ENCODE results near the gene GNA15.
"Not testable (repeated sequence)": the region's sequence is repeated elsewhere in the genome, so short reads cannot be mapped to it uniquely, and the experiment has no call there.

The GNA15 gene

DNA sequence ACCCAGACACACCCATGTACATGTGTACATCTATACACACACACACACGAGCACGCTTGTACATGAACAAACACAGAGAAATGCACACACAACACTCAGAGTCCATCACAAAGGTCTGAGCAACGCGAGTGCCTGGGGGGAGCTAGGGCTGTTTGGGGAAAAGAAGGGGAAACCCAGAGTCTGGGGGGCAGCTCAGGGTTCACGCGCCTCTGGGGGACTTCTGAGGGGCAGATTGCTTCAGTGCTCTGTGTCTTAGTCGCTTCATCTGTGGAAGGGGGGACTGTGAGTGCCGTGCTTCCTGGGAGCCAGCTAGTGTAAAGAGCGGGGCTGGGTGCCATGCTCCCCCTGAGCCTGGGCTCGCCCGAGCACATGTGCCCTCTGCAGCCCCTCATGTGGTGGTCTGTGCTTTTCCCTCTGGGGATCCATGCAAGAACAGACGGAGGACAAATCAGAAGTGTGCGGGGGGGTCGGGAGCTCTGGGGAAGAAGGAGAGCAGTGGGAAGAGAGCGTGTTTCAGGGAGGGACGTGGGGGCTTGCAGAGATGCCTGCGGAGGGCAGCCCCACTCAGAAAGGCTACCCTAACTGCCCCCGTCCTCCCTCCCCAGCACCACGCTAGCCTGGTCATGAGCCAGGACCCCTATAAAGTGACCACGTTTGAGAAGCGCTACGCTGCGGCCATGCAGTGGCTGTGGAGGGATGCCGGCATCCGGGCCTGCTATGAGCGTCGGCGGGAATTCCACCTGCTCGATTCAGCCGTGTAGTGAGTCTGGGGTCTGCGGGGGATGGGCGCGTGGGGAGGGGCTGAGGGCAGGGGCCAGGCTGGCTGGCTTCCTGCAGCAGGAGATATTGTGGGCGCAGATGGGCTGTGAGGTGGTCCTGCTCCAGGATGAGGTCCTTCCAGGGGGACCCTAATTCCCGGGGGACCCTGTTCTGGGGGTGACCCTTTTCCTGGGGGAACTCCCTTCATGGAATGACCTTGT, 14.0 kb downstream of the GNA15 start:
- DNase-seq (ENCODE audit: low spot score), result no peak

GRCh38 chr19:3150739-3151329, 15.0 kb downstream of the GNA15 start:
- DNase-seq (ENCODE audit: low spot score), result no peak

GRCh38 chr19:3151563-3152418, 16.0 kb downstream of the GNA15 start:
- DNase-seq (ENCODE audit: low spot score), result no peak

GRCh38 chr19:3152419-3152780, 16.6 kb downstream of the GNA15 start:
- DNase-seq (ENCODE audit: low spot score), result no peak

DNA sequence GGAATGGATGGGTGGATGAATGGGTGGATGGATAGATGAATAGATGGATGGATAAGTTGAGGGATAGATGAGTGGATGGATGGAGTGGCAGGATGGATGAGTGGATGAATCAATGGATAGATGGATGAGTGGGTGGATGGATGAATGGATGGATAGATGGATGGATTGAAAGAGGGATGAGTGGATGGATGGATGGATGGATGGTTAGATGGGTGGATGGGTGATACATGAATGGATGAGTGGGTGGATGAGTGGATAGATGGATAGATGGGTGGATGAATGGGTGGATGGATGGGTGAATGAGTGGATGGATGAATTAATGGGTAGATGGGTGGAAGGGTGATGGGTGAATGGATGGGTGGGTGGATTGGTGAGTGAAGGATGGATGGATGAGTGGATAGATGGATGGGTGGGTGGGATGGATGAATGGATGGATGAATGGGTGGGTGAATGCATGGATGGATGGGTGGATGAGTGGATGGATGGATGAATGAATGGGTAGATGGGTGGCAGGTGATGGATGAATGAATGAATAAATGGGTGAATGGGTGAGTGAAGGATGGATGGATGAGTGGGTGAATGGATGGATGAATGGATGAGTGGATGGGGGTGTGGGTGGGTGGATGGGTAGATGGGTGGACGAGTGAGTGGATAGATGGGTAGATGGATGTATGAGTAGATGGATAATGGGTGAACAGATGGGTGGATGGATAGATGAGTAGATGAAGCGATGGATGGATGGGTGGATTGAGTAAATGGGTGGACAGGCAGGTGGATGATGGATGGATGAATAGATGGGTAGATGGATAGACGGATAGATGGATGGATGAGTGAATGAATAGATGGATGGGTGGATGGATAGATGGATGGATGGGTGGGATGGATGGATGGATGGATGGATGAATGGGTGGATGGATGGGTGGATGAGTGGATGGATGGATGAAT, 17.7 kb downstream of the GNA15 start:
- DNase-seq (ENCODE audit: low spot score), result no peak

DNA sequence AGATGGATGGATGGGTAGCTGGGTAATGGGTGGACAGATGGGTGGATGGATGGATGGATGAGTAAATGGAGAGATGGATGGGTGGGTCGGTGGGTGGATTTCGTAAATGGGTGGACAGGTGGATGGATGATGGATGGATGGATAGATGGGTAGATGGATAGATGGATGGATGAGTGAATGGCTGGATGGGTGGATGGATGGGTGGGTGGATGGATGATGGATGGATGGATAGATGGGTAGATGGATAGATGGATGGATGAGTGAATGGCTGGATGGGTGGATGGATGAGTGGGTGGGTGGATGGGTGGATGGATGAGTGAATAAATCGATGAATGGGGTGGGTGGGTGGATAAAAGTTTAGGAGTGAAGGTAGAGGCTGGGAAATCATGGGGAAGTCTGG, 18.6 kb downstream of the GNA15 start:
- DNase-seq (ENCODE audit: low spot score), result not testable (repeated sequence)

DNA sequence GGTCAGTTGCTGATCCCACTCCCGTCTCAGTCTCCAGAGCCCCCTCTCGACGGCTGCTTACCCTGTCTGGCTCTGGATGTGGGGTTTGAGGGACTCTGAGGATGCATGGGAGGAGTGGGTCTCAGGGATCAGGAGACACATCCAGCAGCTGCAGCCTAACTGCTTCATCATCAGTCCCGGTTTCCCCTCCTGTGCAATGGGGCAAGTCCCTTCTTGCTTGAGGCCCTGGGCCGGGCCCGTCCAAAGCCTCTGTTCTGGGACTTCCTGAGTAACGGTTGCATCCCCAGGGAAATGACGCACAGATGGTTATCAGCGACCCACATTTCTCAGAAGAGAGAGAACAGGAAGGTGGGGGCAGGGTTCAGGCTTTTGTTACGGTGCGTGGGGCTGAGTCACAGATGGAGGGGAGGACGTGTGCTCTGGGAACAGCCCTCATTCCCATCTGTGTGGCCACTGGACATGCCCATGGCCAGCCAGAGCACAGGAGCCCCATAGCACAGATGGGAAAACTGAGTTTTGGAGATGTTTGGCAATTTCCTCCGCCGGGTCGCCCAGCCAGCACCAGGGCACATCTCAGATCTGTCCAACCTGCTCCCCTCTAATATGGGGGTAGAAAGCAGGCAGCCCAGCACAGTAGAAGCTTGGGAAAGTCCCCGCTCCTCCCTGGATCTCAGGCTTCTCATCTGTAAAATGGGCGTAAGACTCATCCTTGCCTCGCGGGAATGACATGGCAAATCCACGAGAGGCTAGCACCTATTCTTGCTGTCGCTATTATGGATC, 19.3 kb downstream of the GNA15 start:
- no peak for DNase-seq (ENCODE audit: low spot score)

GRCh38 chr19:3157096-3157845, 21.4 kb downstream of the GNA15 start:
- peak; percentile 4 for DNase-seq (ENCODE audit: low spot score)

GRCh38 chr19:3159565-3159964, 23.7 kb downstream of the GNA15 start:
- DNase-seq (ENCODE audit: low spot score), result no peak

DNA sequence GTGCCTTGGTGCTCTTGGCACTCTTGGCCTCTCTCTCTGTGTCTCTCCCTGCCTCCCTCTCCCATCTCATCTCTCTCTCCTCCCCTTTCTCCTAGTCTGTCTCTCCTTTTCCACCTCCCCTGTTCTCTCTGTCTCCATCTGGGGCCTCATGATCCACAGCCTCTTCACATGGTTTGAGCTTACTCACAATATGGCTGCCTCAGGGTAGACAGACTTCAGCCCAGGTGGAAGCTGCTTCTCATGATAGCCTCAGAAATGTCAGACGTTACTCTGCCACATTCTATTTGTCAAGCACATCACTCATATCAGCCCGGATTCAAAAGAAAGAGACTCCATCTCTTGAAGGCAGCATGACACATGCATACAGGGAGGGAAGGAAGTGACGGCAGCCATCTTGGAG, 24.4 kb downstream of the GNA15 start:
- no peak for DNase-seq (ENCODE audit: low spot score)

GRCh38 chr19:3161453-3161852, 25.6 kb downstream of the GNA15 start:
- no peak for DNase-seq (ENCODE audit: low spot score)

- peak; percentile 43 for DNase-seq (ENCODE audit: low spot score)
These were observed 26.8 kb downstream of the GNA15 start for GRCh38 chr19:3162418-3163229.

DNA sequence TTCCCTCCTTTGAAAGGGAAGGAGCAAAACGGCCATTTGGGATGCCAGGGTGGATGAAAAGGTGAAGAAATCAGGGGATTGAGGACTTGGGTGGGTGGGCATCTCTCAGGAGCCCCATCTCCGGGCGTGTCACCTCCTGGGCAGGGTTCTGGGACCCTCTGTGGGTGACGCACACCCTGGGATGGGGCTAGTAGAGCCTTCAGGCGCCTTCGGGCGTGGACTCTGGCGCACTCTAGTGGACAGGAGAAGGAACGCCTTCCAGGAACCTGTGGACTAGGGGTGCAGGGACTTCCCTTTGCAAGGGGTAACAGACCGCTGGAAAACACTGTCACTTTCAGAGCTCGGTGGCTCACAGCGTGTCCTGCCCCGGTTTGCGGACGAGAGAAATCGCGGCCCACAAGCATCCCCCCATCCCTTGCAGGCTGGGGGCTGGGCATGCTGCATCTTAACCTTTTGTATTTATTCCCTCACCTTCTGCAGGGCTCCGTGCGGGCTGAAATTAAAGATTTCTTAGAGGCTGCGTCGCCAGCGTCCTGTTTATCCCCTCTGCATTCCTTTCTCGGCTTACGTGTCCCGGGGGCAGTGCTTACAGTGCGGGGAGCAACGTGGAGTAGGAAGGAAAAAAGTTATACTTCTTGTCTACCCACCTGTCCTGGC, 27.5 kb downstream of the GNA15 start:
- peak; percentile 96 for DNase-seq (ENCODE audit: low spot score)

DNA sequence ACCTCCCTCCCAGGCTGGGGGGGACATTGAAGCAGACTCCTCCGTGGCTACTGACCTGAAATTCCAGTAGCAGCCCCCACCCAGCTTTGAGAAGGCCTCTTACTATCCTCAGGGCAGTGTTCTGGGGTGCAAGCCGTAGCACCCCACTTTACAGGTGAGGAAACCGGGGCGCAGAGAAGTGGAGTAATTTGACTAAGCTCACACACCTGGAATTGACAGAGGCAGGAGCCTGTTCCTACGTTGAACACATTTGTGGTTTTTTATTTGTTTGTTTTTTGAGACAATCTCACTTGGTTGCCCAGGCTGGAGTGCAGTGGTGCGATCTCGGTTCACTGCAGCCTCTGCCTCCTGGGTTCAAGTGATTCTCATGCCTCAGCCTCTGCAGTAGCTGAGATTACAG, 28.1 kb downstream of the GNA15 start:
- DNase-seq (ENCODE audit: low spot score), result no peak

DNA sequence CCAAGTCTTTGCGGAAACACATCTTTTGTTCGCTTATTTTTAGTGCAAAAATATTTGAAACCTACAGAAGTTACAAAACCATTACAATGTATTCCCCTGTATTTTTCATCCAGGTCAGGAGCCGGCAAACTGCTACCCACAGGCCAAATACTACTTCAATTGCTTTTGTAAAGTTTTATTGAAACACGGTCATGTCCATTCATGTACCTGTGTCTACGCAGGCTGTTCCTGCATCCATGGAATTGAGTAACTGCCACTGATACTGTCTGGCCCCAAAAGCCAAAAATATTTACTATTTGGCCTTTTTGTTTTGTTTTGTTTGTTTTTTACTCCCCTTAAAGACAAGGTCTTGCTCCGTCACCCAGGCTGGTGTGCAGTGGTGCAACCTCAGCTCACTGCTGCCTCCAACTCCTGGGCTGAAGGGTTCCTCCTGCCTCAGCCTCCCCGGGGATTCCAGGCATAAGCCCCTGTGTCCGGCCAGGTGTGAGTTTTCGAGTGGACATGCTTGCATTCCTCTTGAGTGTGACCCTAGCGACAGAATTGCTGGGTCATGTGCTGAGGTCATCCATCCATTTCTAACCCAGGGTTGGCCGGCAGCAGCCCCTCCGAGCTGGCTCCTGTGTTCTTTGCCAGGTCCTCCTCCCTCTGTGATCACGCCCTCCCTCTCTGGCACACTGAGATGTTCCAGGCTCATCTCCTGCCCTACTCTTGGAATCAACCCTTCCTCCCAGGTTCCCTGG, 31.9 kb downstream of the GNA15 start:
- peak; percentile 4 for DNase-seq (ENCODE audit: low spot score)

DNA sequence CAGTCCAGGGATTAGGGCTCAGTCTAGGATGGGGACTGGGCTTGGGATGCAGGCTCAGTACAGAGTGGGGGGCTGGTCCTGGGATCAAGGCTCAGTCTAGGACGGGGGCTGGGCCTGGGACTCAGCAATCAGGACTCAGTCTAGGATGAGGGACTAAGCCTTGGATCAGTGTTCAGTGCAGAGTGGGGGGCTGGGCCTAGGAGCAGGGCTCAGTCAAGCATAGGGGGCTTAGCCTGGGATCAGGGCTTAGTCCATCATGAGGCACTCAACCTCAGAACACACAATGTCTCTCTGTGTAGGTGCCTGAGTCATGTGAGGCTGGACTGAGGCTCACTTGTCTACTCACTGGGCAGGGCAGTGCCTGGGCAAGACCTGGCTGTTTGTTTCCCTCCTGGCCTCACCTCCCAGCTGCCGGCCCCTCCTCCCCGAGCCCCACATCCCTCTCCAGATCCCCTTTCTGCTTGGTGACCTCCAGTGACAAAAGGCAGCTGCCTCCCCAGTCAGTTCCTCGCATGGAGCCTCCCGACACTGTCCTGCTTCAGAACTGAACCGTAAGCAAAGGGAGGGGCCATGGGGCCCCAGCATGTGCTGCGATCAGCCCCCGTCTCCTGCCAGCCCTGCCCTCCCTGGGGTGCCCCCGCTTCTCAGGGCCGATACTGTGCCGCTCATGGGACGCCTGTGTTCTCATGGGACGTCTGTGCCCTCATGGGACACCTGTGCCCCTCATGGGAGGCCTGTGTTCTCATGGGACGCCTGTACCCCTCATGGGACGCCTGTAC, 36.2 kb downstream of the GNA15 start:
- DNase-seq (ENCODE audit: low spot score), result peak; percentile 9

DNA sequence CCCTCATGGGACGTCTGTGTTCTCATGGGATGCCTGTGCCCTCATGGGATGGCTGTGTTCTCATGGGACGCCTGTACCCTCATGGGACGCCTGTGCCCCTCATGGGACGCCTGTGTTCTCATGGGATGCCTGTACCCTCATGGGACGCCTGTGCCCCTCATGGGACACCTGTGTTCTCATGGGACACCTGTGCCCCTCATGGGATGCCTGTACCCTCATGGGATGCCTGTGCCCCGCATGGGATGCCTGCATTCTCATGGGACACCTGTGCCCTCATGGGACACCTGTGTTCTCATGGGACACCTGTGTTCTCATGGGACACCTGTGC, 36.8 kb downstream of the GNA15 start:
- not testable (repeated sequence) for DNase-seq (ENCODE audit: low spot score)
